ENCODE results near the gene KRTAP2-3.
"Not testable (repeated sequence)": the region's sequence is repeated elsewhere in the genome, so short reads cannot be mapped to it uniquely, and the experiment has no call there.

DNA sequence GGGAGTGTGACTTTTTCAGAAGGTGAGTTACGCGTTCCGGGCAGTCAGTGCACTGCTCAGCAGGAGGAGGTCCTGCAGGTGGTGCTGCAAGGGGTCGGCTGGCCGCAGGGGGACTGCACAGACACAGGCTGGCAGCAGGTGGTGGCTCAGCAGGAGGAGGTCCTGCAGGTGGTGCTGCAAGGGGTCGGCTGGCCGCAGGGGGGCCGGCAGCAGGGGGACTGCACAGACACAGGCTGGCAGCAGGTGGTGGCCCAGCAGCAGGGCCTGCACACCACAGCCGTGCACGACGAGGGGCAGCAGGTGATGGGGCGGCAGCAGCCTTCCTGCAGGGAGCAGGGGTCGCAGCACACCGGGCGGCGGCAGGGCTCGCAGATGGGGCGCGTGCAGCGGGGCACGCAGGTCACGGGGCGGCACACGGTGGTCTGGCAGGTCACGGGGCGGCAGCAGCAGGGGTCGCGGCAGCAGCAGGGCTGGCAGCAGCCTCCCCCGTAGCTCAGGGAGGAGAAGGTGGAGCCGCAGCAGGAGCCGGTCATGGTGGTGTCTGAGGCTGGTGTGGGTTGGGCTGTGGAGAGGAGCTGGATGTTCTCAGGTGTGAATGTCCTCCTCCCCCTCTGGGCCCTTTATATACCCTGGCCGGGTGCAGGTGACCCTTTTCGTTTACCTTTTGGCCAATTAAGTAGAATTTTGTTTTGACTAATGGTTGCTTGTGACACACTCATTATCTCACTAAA is 13.0 kb downstream of the KRTAP2-3 start, which contains the start of gene KRTAP2-1:
- not testable (repeated sequence) for TF ChIP-seq POLR2AphosphoS5 (IDR thresholded peaks at IDR 0.05; ENCODE audit: low read depth, low read length); POLR2A (IDR thresholded peaks at IDR 0.05; ENCODE audit: low read depth, low read length); TAF1 (IDR thresholded peaks at IDR 0.05; ENCODE audit: borderline replicate concordance, low read depth, low read length)

Measured in GM12892 (cell line).